Neural cell (in vitro differentiated cells): Measurements from ENCODE around the gene PBRM1.

Source experiments
- CTCF ChIP-seq: fragments of 450-650 bp; IDR thresholded peaks from 2 replicates; pipeline ENCODE4 v1.5.1; 2014; ENCODE audit warnings: antibody characterized with exemption, mild to moderate bottlenecking, moderate library complexity; ENCODE audit not compliant: poor library complexity, severe bottlenecking
- EZH2 ChIP-seq: fragments of 200-600, 300-800 bp; shearing (Covaris generic), sonication (generic); IDR thresholded peaks from 2 replicates; pipeline ENCODE4 v1.6.1; 2014; ENCODE audit warnings: antibody characterized with exemption, low read length, borderline replicate concordance, mild to moderate bottlenecking; ENCODE audit not compliant: insufficient read depth, poor library complexity, severe bottlenecking
- POLR2AphosphoS5 ChIP-seq: IDR thresholded peaks from 2 replicates; pipeline ENCODE4 v1.6.1; 2012
- RAD21 ChIP-seq: fragments of 450-650 bp; conservative IDR thresholded peaks from 2 replicates; pipeline ENCODE4 v1.6.1; 2014; ENCODE audit warnings: antibody characterized with exemption, mild to moderate bottlenecking, moderate library complexity
- SMC3 ChIP-seq: fragments of 450-650 bp; conservative IDR thresholded peaks from 2 replicates; pipeline ENCODE4 v1.6.1; 2014; ENCODE audit warnings: antibody characterized with exemption, mild to moderate bottlenecking, moderate library complexity; ENCODE audit not compliant: poor library complexity
- TAF1 ChIP-seq: IDR thresholded peaks from 2 replicates; pipeline ENCODE4 v1.6.1; 2012; ENCODE audit warnings: low read depth

GRCh38 chr3:52623234-52623792 is 62.4 kb downstream of the PBRM1 start:
- TF ChIP-seq CTCF (no peak), EZH2 (no peak), RAD21 (no peak), POLR2AphosphoS5 (no peak), TAF1 (no peak), SMC3 (no peak)
